T-cell (primary cell): Measurements from ENCODE around the gene STX18. TPM values are rescaled to one million over a fixed set of nuclear protein-coding genes. Genes with fewer than 3 reads are reported as not detected.

Experiments
- ATAC-seq, 4 experiments: fragments of 200-7000 bp in 3 of 4; fragments of 150-1000 bp in 1 of 4; cut with Tn5 transposase; replicated peaks in 1 of 4; 1 replicate in 3 of 4; 2 replicates in 1 of 4; pipeline ENCODE4 v1.10.0; 2021; ENCODE audit warnings: moderate library complexity in 3 of 4, mild to moderate bottlenecking in 2 of 4, moderate number of reproducible peaks in 1 of 4
- CTCF ChIA-PET, 2 donors: fragments of 300-600 bp; sonication (Branson Sonifier 250); formaldehyde crosslinking; loops; one replicate each; lab custom pipeline; 2022; ENCODE audit warnings: antibody characterized with exemption in 2 of 2; lab: Charles Lee
- POLR2A ChIA-PET, 2 donors: fragments of 300-600 bp; sonication (Branson Sonifier 250); formaldehyde crosslinking; loops; one replicate each; lab custom pipeline; 2022; ENCODE audit warnings: antibody characterized with exemption in 2 of 2; lab: Charles Lee
- DNase-seq, 35 experiments: peaks; one replicate each; pipeline versions ENCODE4 v3.0.0 to v3.0.0-alpha.2; 2013 to 2023
- H3K27ac ChIP-seq: one replicate; pipeline ENCODE4 v1.5.1; 2013; ENCODE audit warnings: low read length
- H3K27me3 ChIP-seq, 2 experiments: replicated peaks in 1 of 2; 1 replicate in 1 of 2; 2 replicates in 1 of 2; pipeline versions ENCODE4 v1.6.1 to v1.7.0; 2013; ENCODE audit warnings: low read length in 1 of 2, mixed read lengths in 1 of 2; ENCODE audit not compliant: control insufficient read depth in 2 of 2, insufficient read depth in 2 of 2; ENCODE audit errors: extremely low read depth in 1 of 2
- H3K36me3 ChIP-seq, 2 donors: 1 replicate in 1 of 2; 2 replicates in 1 of 2; pipeline versions ENCODE4 v1.6.1 to v1.7.0; 2013; ENCODE audit warnings: low read length in 1 of 2; ENCODE audit not compliant: control insufficient read depth in 2 of 2, insufficient read depth in 1 of 2; ENCODE audit errors: extremely low read depth in 1 of 2
- H3K4me1 ChIP-seq, 2 experiments: 1 replicate in 1 of 2; 2 replicates in 1 of 2; pipeline versions ENCODE4 v1.6.1 to v1.7.0; 2013; ENCODE audit warnings: low read length in 2 of 2, mixed read lengths in 1 of 2; ENCODE audit not compliant: insufficient read depth in 2 of 2, control insufficient read depth in 1 of 2; ENCODE audit errors: extremely low read depth in 1 of 2
- H3K4me3 ChIP-seq, 2 donors: 1 replicate in 1 of 2; 2 replicates in 1 of 2; pipeline versions ENCODE4 v1.5.1 to v1.7.0; 2013; ENCODE audit warnings: mild to moderate bottlenecking in 2 of 2, low read length in 1 of 2, moderate library complexity in 1 of 2; ENCODE audit not compliant: control insufficient read depth in 1 of 2; ENCODE audit errors: extremely low read depth in 1 of 2
- H3K9me3 ChIP-seq: 2 replicates; pipeline ENCODE4 v1.7.0; 2013
- H3K27ac Mint-ChIP-seq, 2 donors: one replicate each; pipeline ENCODE4 v1.8.0; 2020 to 2021; ENCODE audit warnings: mild to moderate bottlenecking in 2 of 2, mixed read lengths in 2 of 2
- H3K27me3 Mint-ChIP-seq, 2 donors: one replicate each; pipeline ENCODE4 v1.8.0; 2021 to 2022; ENCODE audit warnings: mixed read lengths in 2 of 2
- H3K36me3 Mint-ChIP-seq: one replicate; pipeline ENCODE4 v1.8.0; 2021; ENCODE audit warnings: mixed read lengths
- H3K4me1 Mint-ChIP-seq, 3 donors: one replicate each; pipeline ENCODE4 v1.8.0; 2020 to 2022; ENCODE audit warnings: mixed read lengths in 3 of 3, mild to moderate bottlenecking in 1 of 3
- H3K4me3 Mint-ChIP-seq, 3 donors: one replicate each; pipeline ENCODE4 v1.8.0; 2020 to 2022; ENCODE audit warnings: mild to moderate bottlenecking in 3 of 3, mixed read lengths in 3 of 3, moderate library complexity in 3 of 3
- H3K9me3 Mint-ChIP-seq, 3 donors: one replicate each; pipeline ENCODE4 v1.8.0; 2020 to 2022; ENCODE audit warnings: mixed read lengths in 3 of 3
- WGBS: methylation state at CpG from one replicate; pipeline ENCODE4 v1.1.5; 2013; ENCODE audit warnings: missing lambda C conversion rate; ENCODE audit not compliant: insufficient coverage; 5-methylcytosine and 5-hydroxymethylcytosine counted together
- total RNA-seq, 35 experiments: library from RNA in 6 of 35; stranded (reverse) in 6 of 35; fragments of 120-200 nt in 1 of 35; gene quantifications; one replicate each; pipeline versions ENCODE4 v1.2.1 to v1.2.4 and lab custom pipeline; 2013 to 2026

Gene STX18
- total RNA-seq, 5 donors from 2014 or later (not counting 1 experiment from before 2014, with no cell fraction given): 19.7 to 24.2 (median 22.3) TPM

- no peak overlapping the region for H3K4me3 ChIP-seq
- ATAC-seq (no peak), DNase-seq (no peak)
- no peaks in the 10 kb centered on the region for H3K27me3 ChIP-seq
- H3K4me1 ChIP-seq: no peaks in the 10 kb centered on the region
- WGBS: 98% methylated on average over 4 of the region's 8 CpGs
- peaks cover 0 to 5% of the 10 kb centered on the region in 2 donors for H3K36me3 ChIP-seq
- H3K9me3 Mint-ChIP-seq: no peaks in the 10 kb centered on the region
- H3K27ac ChIP-seq: no peak overlapping the region
- POLR2A ChIA-PET: interaction anchor here in 1 of 2 donors (0.7 kb wide), 1 partner anchor 249 kb away, joined by 4 read pairs; no protein-coding TSS in a partner anchor
- no peak overlapping the region for H3K4me3 Mint-ChIP-seq
- CTCF ChIA-PET: no interaction called here
- H3K27ac Mint-ChIP-seq: no peak overlapping the region
- H3K36me3 Mint-ChIP-seq: peaks cover 7% of the 10 kb centered on the region
- no peaks in the 10 kb centered on the region for H3K27me3 Mint-ChIP-seq
- peaks cover 37 to 45% (median 41%) of the 10 kb centered on the region in 3 donors for H3K4me1 Mint-ChIP-seq
- H3K9me3 ChIP-seq: no peaks in the 10 kb centered on the region
Measured at GRCh38 chr4:4533461-4534169, 8.2 kb downstream of the STX18 start.

- no peak overlapping the region for H3K27ac ChIP-seq
- no peaks in the 10 kb centered on the region for H3K27me3 ChIP-seq
- H3K27me3 Mint-ChIP-seq: no peaks in the 10 kb centered on the region
- peaks cover 0 to 7% of the 10 kb centered on the region in 2 donors for H3K36me3 ChIP-seq
- peaks cover 11% of the 10 kb centered on the region for H3K36me3 Mint-ChIP-seq
- ChIA-PET CTCF (no interaction called here), POLR2A (no interaction called here)
- no peaks in the 10 kb centered on the region for H3K9me3 Mint-ChIP-seq
- peaks cover 28 to 35% (median 34%) of the 10 kb centered on the region in 3 donors for H3K4me1 Mint-ChIP-seq
- no peak overlapping the region for H3K4me3 Mint-ChIP-seq
- H3K9me3 ChIP-seq: no peaks in the 10 kb centered on the region
- no peak for ATAC-seq
- H3K4me1 ChIP-seq: no peaks in the 10 kb centered on the region
- no peak overlapping the region for H3K4me3 ChIP-seq
- WGBS: no CpG with 5 or more reads among the region's 3 CpGs
- no peak overlapping the region for H3K27ac Mint-ChIP-seq
- no peak for DNase-seq
Measured at GRCh38 chr4:4532371-4533154, 9.3 kb downstream of the STX18 start.

GRCh38 chr4:4529392-4529791, 12.5 kb downstream of the STX18 start:
- Histone ChIP-seq H3K4me1 (peaks cover 0 to 2% of the 10 kb centered on the region in 2 experiments), H3K9me3 (no peaks in the 10 kb centered on the region), H3K27ac (no peak overlapping the region), H3K4me3 (no peak overlapping the region), H3K27me3 (no peaks in the 10 kb centered on the region), H3K36me3 (peaks cover 0 to 7% of the 10 kb centered on the region in 2 donors)
- Mint-ChIP-seq H3K36me3 (peaks cover 22% of the 10 kb centered on the region), H3K27me3 (no peaks in the 10 kb centered on the region), H3K9me3 (no peaks in the 10 kb centered on the region), H3K27ac (no peak overlapping the region), H3K4me3 (no peak overlapping the region), H3K4me1 (peaks cover 19 to 32% (median 25%) of the 10 kb centered on the region in 3 donors)
- 100% methylated on average over 2 of the region's 5 CpGs for WGBS
- DNase-seq (no peak), ATAC-seq (no peak)
- ChIA-PET CTCF (no interaction called here), POLR2A (no interaction called here)

- no peak overlapping the region for H3K27ac ChIP-seq
- peaks cover 25% of the 10 kb centered on the region for H3K36me3 Mint-ChIP-seq
- H3K27me3 Mint-ChIP-seq: no peaks in the 10 kb centered on the region
- 100% methylated on average over 2 of the region's 6 CpGs for WGBS
- no peak overlapping the region for H3K4me3 Mint-ChIP-seq
- POLR2A ChIA-PET: interaction anchor here in 1 of 2 donors (1.2 kb wide), 1 partner anchor 16 kb away, joined by 4 read pairs; the partner anchor contains the start of gene STX18
- no peak overlapping the region for H3K4me3 ChIP-seq
- peaks cover 0 to 4% of the 10 kb centered on the region in 2 donors for H3K36me3 ChIP-seq
- peaks cover 32 to 41% (median 39%) of the 10 kb centered on the region in 3 donors for H3K4me1 Mint-ChIP-seq
- no peaks in the 10 kb centered on the region for H3K9me3 Mint-ChIP-seq
- CTCF ChIA-PET: interaction anchor here in 1 of 2 donors (0.6 kb wide), 1 partner anchor 1717 kb away, joined by 3 read pairs; no protein-coding TSS in a partner anchor
- DNase-seq: no peak
- ATAC-seq: no peak
- peaks cover 0 to 6% of the 10 kb centered on the region in 2 experiments for H3K4me1 ChIP-seq
- H3K9me3 ChIP-seq: no peaks in the 10 kb centered on the region
- H3K27me3 ChIP-seq: no peaks in the 10 kb centered on the region
- no peak overlapping the region for H3K27ac Mint-ChIP-seq
Measured at GRCh38 chr4:4526401-4526800, 15.4 kb downstream of the STX18 start.

GRCh38 chr4:4524364-4524763, 17.5 kb downstream of the STX18 start:
- 100% methylated on average over 2 of the region's 4 CpGs for WGBS

GRCh38 chr4:4521731-4522130, 20.1 kb downstream of the STX18 start:
- Mint-ChIP-seq H3K36me3 (peaks cover 23% of the 10 kb centered on the region), H3K27me3 (no peaks in the 10 kb centered on the region), H3K27ac (no peak overlapping the region), H3K4me1 (peaks cover 55 to 74% (median 70%) of the 10 kb centered on the region in 3 donors), H3K4me3 (no peak overlapping the region), H3K9me3 (no peaks in the 10 kb centered on the region)
- no CpG with 5 or more reads among the region's 2 CpGs for WGBS
- DNase-seq (no peak), ATAC-seq (no peak)
- Histone ChIP-seq H3K27ac (no peak overlapping the region), H3K9me3 (no peaks in the 10 kb centered on the region), H3K4me3 (no peak overlapping the region), H3K27me3 (no peaks in the 10 kb centered on the region), H3K36me3 (no peaks in the 10 kb centered on the region), H3K4me1 (peaks cover 0 to 6% of the 10 kb centered on the region in 2 experiments)
- CTCF ChIA-PET: interaction anchor here in 1 of 2 donors (1.0 kb wide), 1 partner anchor 19 kb away, joined by 4 read pairs; no protein-coding TSS in a partner anchor
- POLR2A ChIA-PET: no interaction called here

More at GRCh38 chr4:4524364-4524763, 17.5 kb downstream of the STX18 start:
- DNase-seq (peak in 32 of 35 experiments; percentile 6 to 65 (median 34)), ATAC-seq (peak; percentile 67 to 86 (median 81))
- Histone ChIP-seq H3K27ac (peak overlapping the region; percentile 22), H3K36me3 (peaks cover 0 to 2% of the 10 kb centered on the region in 2 donors), H3K4me3 (no peak overlapping the region), H3K4me1 (peaks cover 0 to 6% of the 10 kb centered on the region in 2 experiments), H3K9me3 (no peaks in the 10 kb centered on the region), H3K27me3 (no peaks in the 10 kb centered on the region)
- Mint-ChIP-seq H3K9me3 (no peaks in the 10 kb centered on the region), H3K36me3 (peaks cover 27% of the 10 kb centered on the region), H3K27me3 (no peaks in the 10 kb centered on the region), H3K4me3 (no peak overlapping the region), H3K27ac (peak overlapping the region; percentile 62 to 77), H3K4me1 (peaks cover 37 to 55% (median 53%) of the 10 kb centered on the region in 3 donors)
- ChIA-PET POLR2A (interaction anchor here in 1 of 2 donors (0.5 to 0.6 kb wide), 2 partner anchors 13 to 268 kb away, joined by 3 to 6 read pairs; no protein-coding TSS in a partner anchor), CTCF (interaction anchor here in 1 of 2 donors (0.6 to 0.9 kb wide), 4 partner anchors 18 to 64 kb away, joined by 3 to 6 read pairs (median 4); partner anchors contain the start of gene STX18)
